ENCODE measurements around the gene TNFAIP8L1.
"Not testable (repeated sequence)": the region's sequence is repeated elsewhere in the genome, so short reads cannot be mapped to it uniquely, and the experiment has no call there.

Gene TNFAIP8L1

GRCh38 chr19:4638828-4639530 lies at the start of gene TNFAIP8L1:
TNFAIP8L1 (plus strand) TSS chr19:4639516; CDS start chr19:4651870, 12,354 bp downstream.
- DNase-seq (ENCODE audit: low read depth in 2 of 2) = peak; percentile 98 to 99

- DNase-seq (ENCODE audit: low read depth in 2 of 2) = no peak
These were observed 49.5 kb upstream of the TNFAIP8L1 start for GRCh38 chr19:4589579-4590410.

GRCh38 chr19:4590559-4590958 lies 48.8 kb upstream of the TNFAIP8L1 start:
- DNase-seq (ENCODE audit: low read depth in 2 of 2) = no peak

- DNase-seq (ENCODE audit: low read depth in 2 of 2) = no peak
These were observed 48.0 kb upstream of the TNFAIP8L1 start for GRCh38 chr19:4591320-4591719.

- DNase-seq (ENCODE audit: low read depth in 2 of 2) = no peak
These were observed 46.9 kb upstream of the TNFAIP8L1 start for GRCh38 chr19:4592445-4592844.

- no peak for DNase-seq (ENCODE audit: low read depth in 2 of 2)
These were observed 45.9 kb upstream of the TNFAIP8L1 start for GRCh38 chr19:4593409-4593851.

- DNase-seq (ENCODE audit: low read depth in 2 of 2) = no peak
These were observed 45.1 kb upstream of the TNFAIP8L1 start for GRCh38 chr19:4594201-4594600.

- not testable (repeated sequence) for DNase-seq (ENCODE audit: low read depth in 2 of 2)
These were observed 44.2 kb upstream of the TNFAIP8L1 start for GRCh38 chr19:4595158-4595557.

GRCh38 chr19:4596033-4596904 lies 43.0 kb upstream of the TNFAIP8L1 start:
- DNase-seq (ENCODE audit: low read depth in 2 of 2) = no peak

- no peak for DNase-seq (ENCODE audit: low read depth in 2 of 2)
These were observed 41.9 kb upstream of the TNFAIP8L1 start for GRCh38 chr19:4597278-4597974.

- peak; percentile 6 to 26 for DNase-seq (ENCODE audit: low read depth in 2 of 2)
These were observed 41.2 kb upstream of the TNFAIP8L1 start for GRCh38 chr19:4597975-4598671.

- no peak for DNase-seq (ENCODE audit: low read depth in 2 of 2)
These were observed 40.6 kb upstream of the TNFAIP8L1 start for GRCh38 chr19:4598712-4599111.

GRCh38 chr19:4600082-4600481 lies 39.2 kb upstream of the TNFAIP8L1 start:
- DNase-seq (ENCODE audit: low read depth in 2 of 2) = no peak

- DNase-seq (ENCODE audit: low read depth in 2 of 2) = no peak
These were observed 38.4 kb upstream of the TNFAIP8L1 start for GRCh38 chr19:4600893-4601292.

- DNase-seq (ENCODE audit: low read depth in 2 of 2) = no peak
These were observed 37.0 kb upstream of the TNFAIP8L1 start for GRCh38 chr19:4602173-4602788.

GRCh38 chr19:4602915-4603314 lies 36.4 kb upstream of the TNFAIP8L1 start:
- no peak for DNase-seq (ENCODE audit: low read depth in 2 of 2)

- no peak for DNase-seq (ENCODE audit: low read depth in 2 of 2)
These were observed 34.4 kb upstream of the TNFAIP8L1 start for GRCh38 chr19:4604912-4605311.

GRCh38 chr19:4606181-4606580 lies 33.1 kb upstream of the TNFAIP8L1 start:
- no peak for DNase-seq (ENCODE audit: low read depth in 2 of 2)

GRCh38 chr19:4606921-4607678 lies 32.2 kb upstream of the TNFAIP8L1 start:
- no peak for DNase-seq (ENCODE audit: low read depth in 2 of 2)

Data from stimulated activated CD4-positive, alpha-beta T cell treated with anti-CD3 and anti-CD28 coated beads, Interleukin-1b, Interleukin-23, amount 100 ng/mL, for 1 hour (primary cell).